ENCODE data around the gene KLHDC1.

DNA sequence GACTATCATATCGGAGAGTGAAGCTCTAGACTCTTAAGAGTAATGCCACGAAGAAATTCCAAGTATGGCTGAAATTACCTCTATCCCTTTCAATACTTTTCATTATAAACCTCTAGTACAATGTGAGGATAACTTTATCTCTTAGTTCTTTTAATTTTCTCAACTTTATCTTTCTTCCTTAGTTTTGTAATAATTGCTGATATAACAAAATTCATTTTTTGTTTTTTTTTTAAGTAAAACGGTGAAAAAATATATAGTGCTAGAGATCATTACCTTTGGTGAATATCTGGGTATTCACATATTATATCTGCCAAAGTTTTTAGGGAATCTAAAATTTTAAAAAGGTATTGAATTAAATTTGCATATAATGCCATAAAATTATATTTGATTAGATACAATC lies 38.4 kb upstream of the KLHDC1 start:
- TF ChIP-seq CTCF (IDR thresholded peaks at IDR 0.05) (no peak), EZH2 (IDR thresholded peaks at IDR 0.05; ENCODE audit: borderline replicate concordance, insufficient read depth, low read depth, low read length, poor library complexity, severe bottlenecking) (no peak)
